ENCODE results near the gene CRTC1.

CRTC1 gene, protein sequence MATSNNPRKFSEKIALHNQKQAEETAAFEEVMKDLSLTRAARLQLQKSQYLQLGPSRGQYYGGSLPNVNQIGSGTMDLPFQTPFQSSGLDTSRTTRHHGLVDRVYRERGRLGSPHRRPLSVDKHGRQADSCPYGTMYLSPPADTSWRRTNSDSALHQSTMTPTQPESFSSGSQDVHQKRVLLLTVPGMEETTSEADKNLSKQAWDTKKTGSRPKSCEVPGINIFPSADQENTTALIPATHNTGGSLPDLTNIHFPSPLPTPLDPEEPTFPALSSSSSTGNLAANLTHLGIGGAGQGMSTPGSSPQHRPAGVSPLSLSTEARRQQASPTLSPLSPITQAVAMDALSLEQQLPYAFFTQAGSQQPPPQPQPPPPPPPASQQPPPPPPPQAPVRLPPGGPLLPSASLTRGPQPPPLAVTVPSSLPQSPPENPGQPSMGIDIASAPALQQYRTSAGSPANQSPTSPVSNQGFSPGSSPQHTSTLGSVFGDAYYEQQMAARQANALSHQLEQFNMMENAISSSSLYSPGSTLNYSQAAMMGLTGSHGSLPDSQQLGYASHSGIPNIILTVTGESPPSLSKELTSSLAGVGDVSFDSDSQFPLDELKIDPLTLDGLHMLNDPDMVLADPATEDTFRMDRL

DNA sequence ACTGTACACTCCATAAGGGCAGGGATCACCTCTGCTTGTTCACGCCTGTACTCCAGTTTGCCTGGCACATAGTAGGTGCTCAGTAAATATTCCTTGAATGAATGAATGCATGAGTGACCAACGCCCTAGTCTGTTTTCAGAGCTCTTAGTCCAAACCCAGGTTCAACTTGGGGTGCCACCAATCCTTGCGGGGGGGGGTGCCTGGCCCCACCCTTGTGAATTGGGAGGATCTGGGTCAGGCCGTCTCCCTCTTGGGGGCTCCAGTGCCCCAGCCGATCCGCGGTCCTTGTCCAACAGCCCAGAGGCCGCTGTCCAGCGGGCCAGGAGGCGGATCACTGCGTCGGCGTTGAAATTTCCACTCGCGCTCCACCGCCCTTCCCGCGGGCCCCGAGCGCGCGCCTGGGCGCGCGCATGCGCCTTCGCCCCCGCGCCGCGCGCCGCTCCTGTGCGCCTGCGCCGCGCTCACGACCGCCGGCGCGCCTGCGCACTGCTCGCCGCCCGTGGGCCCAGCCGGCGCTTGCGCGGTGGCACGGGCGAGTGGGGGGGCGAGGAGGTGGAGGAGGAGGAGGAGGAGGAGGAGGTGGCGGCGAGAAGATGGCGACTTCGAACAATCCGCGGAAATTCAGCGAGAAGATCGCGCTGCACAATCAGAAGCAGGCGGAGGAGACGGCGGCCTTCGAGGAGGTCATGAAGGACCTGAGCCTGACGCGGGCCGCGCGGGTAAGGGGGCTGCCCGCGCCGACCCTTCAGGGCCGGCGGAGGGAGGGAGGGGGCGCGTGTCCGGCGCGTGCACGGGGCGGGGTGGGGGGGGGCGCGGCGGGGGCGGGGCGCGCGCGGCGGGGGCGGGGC lies at the start of gene CRTC1:
TSS of gene CRTC1 (plus strand) at position 572 of the 849 bp plus-strand sequence. CDS start at position 595, 23 bp downstream.
- TF ChIP-seq, protein P1, sequence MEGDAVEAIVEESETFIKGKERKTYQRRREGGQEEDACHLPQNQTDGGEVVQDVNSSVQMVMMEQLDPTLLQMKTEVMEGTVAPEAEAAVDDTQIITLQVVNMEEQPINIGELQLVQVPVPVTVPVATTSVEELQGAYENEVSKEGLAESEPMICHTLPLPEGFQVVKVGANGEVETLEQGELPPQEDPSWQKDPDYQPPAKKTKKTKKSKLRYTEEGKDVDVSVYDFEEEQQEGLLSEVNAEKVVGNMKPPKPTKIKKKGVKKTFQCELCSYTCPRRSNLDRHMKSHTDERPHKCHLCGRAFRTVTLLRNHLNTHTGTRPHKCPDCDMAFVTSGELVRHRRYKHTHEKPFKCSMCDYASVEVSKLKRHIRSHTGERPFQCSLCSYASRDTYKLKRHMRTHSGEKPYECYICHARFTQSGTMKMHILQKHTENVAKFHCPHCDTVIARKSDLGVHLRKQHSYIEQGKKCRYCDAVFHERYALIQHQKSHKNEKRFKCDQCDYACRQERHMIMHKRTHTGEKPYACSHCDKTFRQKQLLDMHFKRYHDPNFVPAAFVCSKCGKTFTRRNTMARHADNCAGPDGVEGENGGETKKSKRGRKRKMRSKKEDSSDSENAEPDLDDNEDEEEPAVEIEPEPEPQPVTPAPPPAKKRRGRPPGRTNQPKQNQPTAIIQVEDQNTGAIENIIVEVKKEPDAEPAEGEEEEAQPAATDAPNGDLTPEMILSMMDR (IDR thresholded peaks at IDR 0.05; ENCODE audit: control insufficient read depth, insufficient read depth, low read depth, low read length, missing control alignments): no peak

DNA sequence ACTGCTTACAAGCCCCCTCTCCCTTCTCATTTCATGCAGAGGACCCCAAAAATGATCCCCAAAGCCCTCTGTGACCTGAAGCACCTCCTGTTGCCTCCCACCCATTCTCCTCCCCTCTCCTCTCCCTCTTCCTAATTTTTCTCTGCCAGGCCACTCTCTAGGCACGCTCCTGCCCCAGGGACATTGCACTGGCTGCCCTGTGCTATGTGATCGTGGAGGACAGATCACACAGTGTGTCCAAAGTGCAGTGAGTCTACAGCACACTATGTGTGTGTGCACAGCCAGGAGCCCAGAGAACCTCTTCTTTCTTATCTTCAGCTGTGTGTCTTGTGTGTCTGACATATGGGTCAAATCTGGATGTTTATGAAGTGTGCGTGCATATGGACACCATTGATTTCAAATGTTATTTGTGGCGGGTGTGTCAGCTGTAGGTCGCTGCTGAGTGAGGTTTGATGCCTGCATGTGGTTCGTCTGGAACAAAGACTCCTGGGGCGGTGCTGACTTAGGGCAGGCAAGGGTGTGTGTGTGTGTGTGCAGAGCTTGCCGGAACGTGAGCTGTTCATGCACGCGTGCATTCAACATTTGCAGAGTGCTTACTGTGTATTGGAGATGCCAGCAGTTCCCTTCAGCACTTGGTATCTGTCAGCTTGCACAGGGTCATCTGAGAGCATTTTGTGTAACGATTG lies 48.7 kb upstream of the CRTC1 start:
- TF ChIP-seq, protein P1 (IDR thresholded peaks at IDR 0.05; ENCODE audit: control insufficient read depth, insufficient read depth, low read depth, low read length, missing control alignments): no peak
- H3K4me3 ChIP-seq (ENCODE audit: control insufficient read depth, low read depth, low read length): no peak overlapping the region
- DNase-seq (ENCODE audit: low read depth): no peak

More for the DNA sequence above, at the start of gene CRTC1:
- no peak for DNase-seq (ENCODE audit: low read depth)
- peak within 1 kb of the TSS; percentile 53 for H3K4me3 ChIP-seq (ENCODE audit: control insufficient read depth, low read depth, low read length)

DNA sequence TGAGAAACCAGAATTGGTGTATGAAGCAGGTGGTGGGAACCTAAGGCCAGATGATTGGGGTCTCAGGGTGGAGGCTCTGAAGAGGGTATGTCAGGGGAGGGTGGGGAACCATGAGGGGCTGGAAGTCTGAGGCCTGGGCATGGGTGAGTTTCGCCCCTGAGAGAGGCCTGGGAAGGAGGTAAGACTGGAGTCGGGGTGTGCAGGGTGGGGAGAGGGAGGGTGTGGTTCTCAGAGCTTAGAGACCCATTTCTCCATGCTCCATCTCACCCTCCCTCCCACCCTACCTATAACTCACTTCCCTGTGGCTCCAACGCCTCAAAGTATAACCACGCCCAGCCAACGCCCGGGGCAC lies 47.7 kb upstream of the CRTC1 start:
- TF ChIP-seq, protein P1 (IDR thresholded peaks at IDR 0.05; ENCODE audit: control insufficient read depth, insufficient read depth, low read depth, low read length, missing control alignments): no peak
- no peak for DNase-seq (ENCODE audit: low read depth)
- no peak overlapping the region for H3K4me3 ChIP-seq (ENCODE audit: control insufficient read depth, low read depth, low read length)

DNA sequence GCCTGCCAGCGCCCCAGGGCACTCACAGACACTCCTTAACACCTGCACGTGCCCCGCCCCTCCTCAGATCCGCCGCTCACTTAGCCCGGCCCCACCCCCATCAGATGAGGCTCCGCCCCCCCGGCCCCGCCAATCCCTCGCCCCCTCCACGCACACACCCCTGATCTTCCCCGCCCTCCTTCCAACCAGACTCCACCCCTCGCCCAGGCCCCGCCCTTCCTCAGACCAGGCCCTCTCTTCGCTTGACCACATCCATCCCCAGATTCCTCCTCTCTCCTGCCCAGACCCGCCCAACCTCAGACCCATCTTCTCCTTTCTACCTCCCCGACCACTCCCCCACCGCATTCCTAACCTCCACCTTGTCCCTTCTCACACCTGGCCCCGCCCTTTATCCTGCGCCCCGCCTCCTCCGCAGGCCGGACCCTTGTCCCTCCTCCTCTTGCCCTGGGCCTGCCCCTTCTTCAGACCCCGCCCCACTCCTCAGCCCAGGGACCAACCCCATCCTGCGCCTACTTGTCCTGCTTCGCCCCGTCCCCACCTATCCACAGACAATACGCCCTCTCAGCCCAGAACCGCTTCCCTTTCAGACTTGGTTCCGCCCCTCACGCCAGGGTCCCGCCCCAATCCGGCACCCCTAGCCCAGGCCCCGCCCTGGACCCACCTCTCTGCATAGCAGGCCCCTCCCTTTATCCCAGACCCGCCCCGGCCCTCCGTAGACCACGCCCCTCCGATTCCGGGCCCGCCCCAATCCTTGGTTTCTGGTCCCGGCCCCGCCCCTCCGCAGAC lies 47.1 kb upstream of the CRTC1 start:
- peak; percentile 59 for DNase-seq (ENCODE audit: low read depth)
- TF ChIP-seq, protein P1 (IDR thresholded peaks at IDR 0.05; ENCODE audit: control insufficient read depth, insufficient read depth, low read depth, low read length, missing control alignments): no peak
- peak overlapping the region; percentile 93 for H3K4me3 ChIP-seq (ENCODE audit: control insufficient read depth, low read depth, low read length)

DNA sequence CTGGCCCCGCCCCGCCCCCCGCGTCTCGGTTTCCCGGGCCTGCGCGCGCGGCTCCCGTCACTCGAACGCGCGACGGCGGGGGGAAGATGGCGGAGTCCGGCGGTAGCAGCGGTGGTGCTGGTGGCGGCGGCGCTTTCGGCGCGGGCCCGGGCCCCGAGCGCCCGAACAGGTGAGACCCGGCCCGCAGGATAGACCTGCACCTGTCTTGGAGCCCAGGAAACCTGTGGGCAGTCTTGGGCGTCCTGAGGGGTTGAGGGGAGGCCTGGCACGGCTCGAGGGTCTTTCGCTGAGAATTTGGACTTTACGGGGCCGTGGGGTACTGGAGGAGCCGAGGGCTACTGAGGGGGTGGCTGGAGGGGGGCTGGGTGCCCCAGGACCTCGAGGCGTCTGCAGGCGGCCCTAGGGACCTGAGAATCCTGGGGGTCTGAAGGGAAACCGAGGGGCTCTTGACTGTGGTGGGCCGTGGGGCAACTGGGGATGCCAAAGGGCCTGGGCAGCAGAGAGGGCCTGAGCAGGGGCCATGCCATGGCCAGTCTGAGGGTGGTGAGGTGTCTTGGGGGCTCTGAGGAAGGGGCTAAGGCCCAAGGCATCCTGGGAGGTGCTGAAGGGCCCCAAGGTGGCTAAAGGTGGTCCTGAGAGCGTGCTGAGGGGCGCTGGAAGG lies 46.4 kb upstream of the CRTC1 start, which contains the start of gene KLHL26:
TSS of gene KLHL26 (plus strand) at position 60 of the 661 bp plus-strand sequence. CDS start at position 87, 27 bp downstream.
- no peak for DNase-seq (ENCODE audit: low read depth)
- peak within 1 kb of the TSS; percentile 93 for H3K4me3 ChIP-seq (ENCODE audit: control insufficient read depth, low read depth, low read length)
- TF ChIP-seq, protein P1 (IDR thresholded peaks at IDR 0.05; ENCODE audit: control insufficient read depth, insufficient read depth, low read depth, low read length, missing control alignments): no peak
